Liver (tissue), 9 donors: Measurements from ENCODE around the gene PRAMEF1. TPM values are rescaled to one million over a fixed set of nuclear protein-coding genes. Genes with fewer than 3 reads are reported as not detected.

Experiments
- DNase-seq: peaks from one replicate; pipeline ENCODE4 v3.0.0-alpha.2; 2017; ENCODE audit warnings: low spot score
- H3K27ac ChIP-seq, 2 donors: one replicate each; pipeline ENCODE4 v1.7.0; 2013; ENCODE audit warnings: inconsistent platforms in 2 of 2, low read length in 2 of 2, control low read depth in 1 of 2, low read depth in 1 of 2, mild to moderate bottlenecking in 1 of 2
- H3K27me3 ChIP-seq, 4 donors: one replicate each; pipeline versions ENCODE4 v1.6.1 to v1.7.0; 2013; ENCODE audit warnings: low read length in 3 of 4, inconsistent platforms in 1 of 4, mild to moderate bottlenecking in 1 of 4, moderate library complexity in 1 of 4; ENCODE audit not compliant: control insufficient read depth in 4 of 4, insufficient read depth in 4 of 4
- H3K36me3 ChIP-seq, 4 donors: one replicate each; pipeline versions ENCODE4 v1.6.1 to v1.7.0; 2013; ENCODE audit warnings: low read length in 3 of 4, mild to moderate bottlenecking in 3 of 4, low read depth in 1 of 4, moderate library complexity in 1 of 4; ENCODE audit not compliant: control insufficient read depth in 4 of 4, insufficient read depth in 3 of 4
- H3K4me1 ChIP-seq, 4 donors: one replicate each; pipeline versions ENCODE4 v1.6.1 to v1.7.0; 2013; ENCODE audit warnings: low read length in 3 of 4, mild to moderate bottlenecking in 3 of 4, moderate library complexity in 1 of 4; ENCODE audit not compliant: control insufficient read depth in 4 of 4, insufficient read depth in 4 of 4
- H3K4me3 ChIP-seq, 3 donors: one replicate each; pipeline versions ENCODE4 v1.6.1 to v1.7.0; 2013; ENCODE audit warnings: low read length in 3 of 3, control low read depth in 1 of 3, low read depth in 1 of 3, mild to moderate bottlenecking in 1 of 3
- H3K9ac ChIP-seq, 2 donors: one replicate each; pipeline ENCODE4 v1.7.0; 2013; ENCODE audit warnings: low read length in 2 of 2, mild to moderate bottlenecking in 2 of 2, moderate library complexity in 2 of 2, control low read depth in 1 of 2, low read depth in 1 of 2
- H3K9me3 ChIP-seq, 4 donors: one replicate each; pipeline versions ENCODE4 v1.6.1 to v1.7.0; 2013; ENCODE audit warnings: low read length in 3 of 4; ENCODE audit not compliant: control insufficient read depth in 4 of 4
- EGR1 ChIP-seq, 2 donors: IDR thresholded peaks; 2 replicates each; pipeline ENCODE4 v1.6.1; 2016 to 2018; ENCODE audit warnings: antibody characterized with exemption in 2 of 2, low read depth in 2 of 2
- FOXA1 ChIP-seq: IDR thresholded peaks from 2 replicates; pipeline ENCODE4 v1.6.1; 2016; ENCODE audit warnings: antibody characterized with exemption
- FOXA2 ChIP-seq: IDR thresholded peaks from 2 replicates; pipeline ENCODE4 v1.6.1; 2016; ENCODE audit warnings: antibody characterized with exemption
- GABPA ChIP-seq, 2 donors: IDR thresholded peaks in 1 of 2; conservative IDR thresholded peaks in 1 of 2; 2 replicates each; pipeline ENCODE4 v1.6.1; 2016; ENCODE audit warnings: antibody characterized with exemption in 2 of 2, mild to moderate bottlenecking in 1 of 2, moderate library complexity in 1 of 2
- HNF4A ChIP-seq, 2 donors: conservative IDR thresholded peaks; 2 replicates each; pipeline ENCODE4 v1.6.1; 2016; ENCODE audit warnings: antibody characterized with exemption in 2 of 2, mild to moderate bottlenecking in 2 of 2
- HNF4G ChIP-seq: IDR thresholded peaks from 2 replicates; pipeline ENCODE4 v1.6.1; 2016; ENCODE audit warnings: antibody characterized with exemption
- JUND ChIP-seq, 2 donors: IDR thresholded peaks; 2 replicates each; pipeline ENCODE4 v1.6.1; 2016; ENCODE audit warnings: antibody characterized with exemption in 2 of 2
- NR2F2 ChIP-seq: IDR thresholded peaks from 2 replicates; pipeline ENCODE4 v1.6.1; 2016; ENCODE audit warnings: antibody characterized with exemption
- RAD21 ChIP-seq, 2 donors: IDR thresholded peaks; 2 replicates each; pipeline ENCODE4 v1.6.1; 2016; ENCODE audit warnings: antibody characterized with exemption in 2 of 2, mild to moderate bottlenecking in 2 of 2
- SP1 ChIP-seq: IDR thresholded peaks from 2 replicates; pipeline ENCODE4 v1.6.1; 2018; ENCODE audit warnings: antibody characterized with exemption, mild to moderate bottlenecking
- TAF1 ChIP-seq: conservative IDR thresholded peaks from 2 replicates; pipeline ENCODE4 v1.6.1; 2016; ENCODE audit warnings: antibody characterized with exemption, mild to moderate bottlenecking
- YY1 ChIP-seq: IDR thresholded peaks from 2 replicates; pipeline ENCODE4 v1.6.1; 2016; ENCODE audit warnings: antibody characterized with exemption, mild to moderate bottlenecking
- WGBS: extraction: QIAGEN DNeasy Blood & Tissue Kit; methylation state at CpG from one replicate; pipeline ENCODE4 v1.1.7; 2013; 5-methylcytosine and 5-hydroxymethylcytosine counted together
- polyA plus RNA-seq, 2 donors: library from polyadenylated mRNA; stranded (reverse) in 1 of 2; unstranded in 1 of 2; fragments of 200-250 nt in 1 of 2; fragments of >200 nt in 1 of 2; fragmentation: Nextera tagmentation in 1 of 2; extraction: Ambion mirVana in 1 of 2; gene quantifications; one replicate each; pipeline versions ENCODE4 v1.2.1 to v1.2.3, GENCODE V29; 2013 to 2015
- total RNA-seq, 2 donors: library from RNA; depleted of rRNA; stranded (reverse); fragments of >200 nt; gene quantifications; one replicate each; pipeline ENCODE4 v1.2.3, GENCODE V29; 2014
- TF ChIP-seq, protein P1 (sequence below): IDR thresholded peaks from 2 replicates; pipeline ENCODE4 v1.6.1; 2016; ENCODE audit warnings: antibody characterized with exemption
- TF ChIP-seq, protein P2 (sequence below): IDR thresholded peaks from 2 replicates; pipeline ENCODE4 v1.6.1; 2016; ENCODE audit warnings: antibody characterized with exemption, mild to moderate bottlenecking
- TF ChIP-seq, protein P3 (sequence below): IDR thresholded peaks from 2 replicates; pipeline ENCODE4 v1.6.1; 2016; ENCODE audit warnings: antibody characterized with exemption
- donor health status: healthy.
- donor health status: healthy.
- donor health status: healthy.
- donor health status: healthy.
- donor health status: healthy.

The PRAMEF1 gene
- total and polyA plus RNA-seq, 4 donors, result not detected

GRCh38 chr1:12763479-12763878, 27.7 kb upstream of the PRAMEF1 start:
- no peak overlapping the region for H3K4me3 ChIP-seq
- peaks cover 0 to 6% (median 1%) of the 10 kb centered on the region in 4 donors for H3K27me3 ChIP-seq
- TF ChIP-seq YY1, result no peak
- TF ChIP-seq RAD21 (IDR thresholded peaks at IDR 0.05), result no peak
- TF ChIP-seq, protein P1, sequence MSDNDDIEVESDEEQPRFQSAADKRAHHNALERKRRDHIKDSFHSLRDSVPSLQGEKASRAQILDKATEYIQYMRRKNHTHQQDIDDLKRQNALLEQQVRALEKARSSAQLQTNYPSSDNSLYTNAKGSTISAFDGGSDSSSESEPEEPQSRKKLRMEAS, result no peak
- no peak for TF ChIP-seq TAF1
- TF ChIP-seq HNF4G, result no peak
- no peak for TF ChIP-seq JUND (IDR thresholded peaks at IDR 0.05)
- no peak for TF ChIP-seq FOXA2
- no peak for TF ChIP-seq HNF4A (conservative IDR thresholded peaks at IDR 0.05)
- TF ChIP-seq, protein P2, sequence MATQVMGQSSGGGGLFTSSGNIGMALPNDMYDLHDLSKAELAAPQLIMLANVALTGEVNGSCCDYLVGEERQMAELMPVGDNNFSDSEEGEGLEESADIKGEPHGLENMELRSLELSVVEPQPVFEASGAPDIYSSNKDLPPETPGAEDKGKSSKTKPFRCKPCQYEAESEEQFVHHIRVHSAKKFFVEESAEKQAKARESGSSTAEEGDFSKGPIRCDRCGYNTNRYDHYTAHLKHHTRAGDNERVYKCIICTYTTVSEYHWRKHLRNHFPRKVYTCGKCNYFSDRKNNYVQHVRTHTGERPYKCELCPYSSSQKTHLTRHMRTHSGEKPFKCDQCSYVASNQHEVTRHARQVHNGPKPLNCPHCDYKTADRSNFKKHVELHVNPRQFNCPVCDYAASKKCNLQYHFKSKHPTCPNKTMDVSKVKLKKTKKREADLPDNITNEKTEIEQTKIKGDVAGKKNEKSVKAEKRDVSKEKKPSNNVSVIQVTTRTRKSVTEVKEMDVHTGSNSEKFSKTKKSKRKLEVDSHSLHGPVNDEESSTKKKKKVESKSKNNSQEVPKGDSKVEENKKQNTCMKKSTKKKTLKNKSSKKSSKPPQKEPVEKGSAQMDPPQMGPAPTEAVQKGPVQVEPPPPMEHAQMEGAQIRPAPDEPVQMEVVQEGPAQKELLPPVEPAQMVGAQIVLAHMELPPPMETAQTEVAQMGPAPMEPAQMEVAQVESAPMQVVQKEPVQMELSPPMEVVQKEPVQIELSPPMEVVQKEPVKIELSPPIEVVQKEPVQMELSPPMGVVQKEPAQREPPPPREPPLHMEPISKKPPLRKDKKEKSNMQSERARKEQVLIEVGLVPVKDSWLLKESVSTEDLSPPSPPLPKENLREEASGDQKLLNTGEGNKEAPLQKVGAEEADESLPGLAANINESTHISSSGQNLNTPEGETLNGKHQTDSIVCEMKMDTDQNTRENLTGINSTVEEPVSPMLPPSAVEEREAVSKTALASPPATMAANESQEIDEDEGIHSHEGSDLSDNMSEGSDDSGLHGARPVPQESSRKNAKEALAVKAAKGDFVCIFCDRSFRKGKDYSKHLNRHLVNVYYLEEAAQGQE, result no peak
- TF ChIP-seq NR2F2, result no peak
- TF ChIP-seq SP1, result no peak
- TF ChIP-seq EGR1 (IDR thresholded peaks at IDR 0.05; ENCODE audit: low read depth in 2 of 2), result no peak
- no peak for TF ChIP-seq FOXA1
- TF ChIP-seq GABPA (IDR thresholded peaks at IDR 0.05 in 1 of 2, conservative IDR thresholded peaks at IDR 0.05 in 1 of 2), result no peak
- TF ChIP-seq, protein P3, sequence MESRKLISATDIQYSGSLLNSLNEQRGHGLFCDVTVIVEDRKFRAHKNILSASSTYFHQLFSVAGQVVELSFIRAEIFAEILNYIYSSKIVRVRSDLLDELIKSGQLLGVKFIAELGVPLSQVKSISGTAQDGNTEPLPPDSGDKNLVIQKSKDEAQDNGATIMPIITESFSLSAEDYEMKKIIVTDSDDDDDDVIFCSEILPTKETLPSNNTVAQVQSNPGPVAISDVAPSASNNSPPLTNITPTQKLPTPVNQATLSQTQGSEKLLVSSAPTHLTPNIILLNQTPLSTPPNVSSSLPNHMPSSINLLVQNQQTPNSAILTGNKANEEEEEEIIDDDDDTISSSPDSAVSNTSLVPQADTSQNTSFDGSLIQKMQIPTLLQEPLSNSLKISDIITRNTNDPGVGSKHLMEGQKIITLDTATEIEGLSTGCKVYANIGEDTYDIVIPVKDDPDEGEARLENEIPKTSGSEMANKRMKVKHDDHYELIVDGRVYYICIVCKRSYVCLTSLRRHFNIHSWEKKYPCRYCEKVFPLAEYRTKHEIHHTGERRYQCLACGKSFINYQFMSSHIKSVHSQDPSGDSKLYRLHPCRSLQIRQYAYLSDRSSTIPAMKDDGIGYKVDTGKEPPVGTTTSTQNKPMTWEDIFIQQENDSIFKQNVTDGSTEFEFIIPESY, result no peak
- no peak overlapping the region for H3K27ac ChIP-seq
- no peaks in the 10 kb centered on the region for H3K9me3 ChIP-seq
- H3K4me1 ChIP-seq, result no peaks in the 10 kb centered on the region
- no peak overlapping the region for H3K9ac ChIP-seq
- DNase-seq, result no peak
- WGBS, result 71% methylated on average over 4 of the region's 4 CpGs
- H3K36me3 ChIP-seq, result no peaks in the 10 kb centered on the region

GRCh38 chr1:12764016-12764415, 27.2 kb upstream of the PRAMEF1 start:
- no peak overlapping the region for H3K27ac ChIP-seq
- WGBS, result 54% methylated on average over 5 of the region's 5 CpGs
- no peak overlapping the region for H3K4me3 ChIP-seq
- no peak for DNase-seq
- no peaks in the 10 kb centered on the region for H3K4me1 ChIP-seq
- no peaks in the 10 kb centered on the region for H3K9me3 ChIP-seq
- no peak overlapping the region for H3K9ac ChIP-seq
- H3K36me3 ChIP-seq, result no peaks in the 10 kb centered on the region
- TF ChIP-seq FOXA2 (no peak), EGR1 (IDR thresholded peaks at IDR 0.05; ENCODE audit: low read depth in 2 of 2) (no peak)
- peaks cover 0 to 4% (median 1%) of the 10 kb centered on the region in 4 donors for H3K27me3 ChIP-seq
